GM12873 (cell line): ENCODE measurements around the gene BMX.

ENCODE experiments used
- CTCF ChIP-seq: IDR thresholded peaks from 2 replicates; pipeline ENCODE4 v1.5.1; 2012; ENCODE audit warnings: low read depth, mild to moderate bottlenecking, moderate library complexity, low read length, control low read depth; ENCODE audit not compliant: insufficient read depth; ENCODE audit errors: missing control alignments

BMX gene

GRCh38 chrX:15605226-15605625 is 104.6 kb downstream of the BMX start:
- no peak for TF ChIP-seq CTCF
